C4-2B (cell line): ENCODE measurements around the gene OARD1.

ENCODE experiments used
- H3K27ac ChIP-seq: fragments of 450-650 bp; 2 replicates; pipeline ENCODE4 v1.5.1; 2017
- ZFX ChIP-seq: fragments of 450-650 bp; IDR thresholded peaks from 2 replicates; pipeline ENCODE4 v1.6.1; 2017
- TF ChIP-seq, protein P1 (sequence below): fragments of 450-650 bp; conservative IDR thresholded peaks from 2 replicates; pipeline ENCODE4 v1.5.1; 2017; ENCODE audit warnings: mild to moderate bottlenecking

Gene OARD1

GRCh38 chr6:41054511-41054910, 17.6 kb downstream of the OARD1 start:
- TF ChIP-seq, protein P1, sequence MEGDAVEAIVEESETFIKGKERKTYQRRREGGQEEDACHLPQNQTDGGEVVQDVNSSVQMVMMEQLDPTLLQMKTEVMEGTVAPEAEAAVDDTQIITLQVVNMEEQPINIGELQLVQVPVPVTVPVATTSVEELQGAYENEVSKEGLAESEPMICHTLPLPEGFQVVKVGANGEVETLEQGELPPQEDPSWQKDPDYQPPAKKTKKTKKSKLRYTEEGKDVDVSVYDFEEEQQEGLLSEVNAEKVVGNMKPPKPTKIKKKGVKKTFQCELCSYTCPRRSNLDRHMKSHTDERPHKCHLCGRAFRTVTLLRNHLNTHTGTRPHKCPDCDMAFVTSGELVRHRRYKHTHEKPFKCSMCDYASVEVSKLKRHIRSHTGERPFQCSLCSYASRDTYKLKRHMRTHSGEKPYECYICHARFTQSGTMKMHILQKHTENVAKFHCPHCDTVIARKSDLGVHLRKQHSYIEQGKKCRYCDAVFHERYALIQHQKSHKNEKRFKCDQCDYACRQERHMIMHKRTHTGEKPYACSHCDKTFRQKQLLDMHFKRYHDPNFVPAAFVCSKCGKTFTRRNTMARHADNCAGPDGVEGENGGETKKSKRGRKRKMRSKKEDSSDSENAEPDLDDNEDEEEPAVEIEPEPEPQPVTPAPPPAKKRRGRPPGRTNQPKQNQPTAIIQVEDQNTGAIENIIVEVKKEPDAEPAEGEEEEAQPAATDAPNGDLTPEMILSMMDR: no peak
- no peak overlapping the region for H3K27ac ChIP-seq

DNA sequence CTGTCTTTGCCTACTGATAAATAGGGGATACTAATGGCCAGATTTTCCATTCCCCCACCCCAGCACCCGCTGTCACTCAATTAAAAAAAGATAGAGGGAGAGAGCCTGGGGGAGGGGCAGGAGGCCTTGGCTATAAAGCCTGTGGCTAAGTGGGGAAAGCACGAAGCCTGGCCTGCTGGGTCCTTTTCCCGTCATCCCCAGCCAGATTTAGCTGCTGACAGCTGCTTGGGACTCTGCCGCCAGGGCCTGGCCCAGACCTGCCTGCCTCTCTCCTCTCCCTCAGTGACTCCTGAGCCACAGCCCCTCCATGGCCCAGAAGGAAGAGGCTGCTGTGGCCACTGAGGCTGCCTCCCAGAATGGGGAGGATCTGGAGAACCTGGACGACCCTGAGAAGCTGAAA, 19.1 kb downstream of the OARD1 start, which contains the start of gene APOBEC2:
Gene APOBEC2 (plus strand): TSS at position 162 of the 400 bp plus-strand sequence. CDS start 146 bp downstream, at position 308.
- H3K27ac ChIP-seq: no peak within 1 kb of the TSS
- TF ChIP-seq ZFX: no peak
- TF ChIP-seq, protein P1: no peak

GRCh38 chr6:41051873-41052272, 20.3 kb downstream of the OARD1 start:
- TF ChIP-seq ZFX: no peak
- TF ChIP-seq, protein P1: no peak
- H3K27ac ChIP-seq: no peak overlapping the region

DNA sequence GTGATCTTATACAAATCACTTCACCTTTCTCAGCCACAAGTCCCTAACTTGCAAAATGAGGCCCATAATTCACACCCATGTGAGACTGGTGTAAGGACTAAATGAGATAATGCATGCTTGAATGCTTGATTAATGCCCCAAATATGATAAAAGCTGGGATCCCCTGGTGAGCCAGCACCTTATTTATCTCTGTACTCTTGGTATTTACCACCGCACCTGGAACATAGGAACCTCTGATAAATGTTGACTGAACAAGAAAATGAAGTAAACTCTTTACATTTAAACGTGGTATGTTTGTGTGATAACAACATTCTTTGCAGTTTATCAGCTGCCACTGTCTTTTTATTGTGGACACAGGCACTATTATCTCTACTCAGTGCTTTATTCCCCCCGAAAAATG, 21.6 kb downstream of the OARD1 start:
- H3K27ac ChIP-seq: no peak overlapping the region
- TF ChIP-seq, protein P1: no peak
- TF ChIP-seq ZFX: no peak

DNA sequence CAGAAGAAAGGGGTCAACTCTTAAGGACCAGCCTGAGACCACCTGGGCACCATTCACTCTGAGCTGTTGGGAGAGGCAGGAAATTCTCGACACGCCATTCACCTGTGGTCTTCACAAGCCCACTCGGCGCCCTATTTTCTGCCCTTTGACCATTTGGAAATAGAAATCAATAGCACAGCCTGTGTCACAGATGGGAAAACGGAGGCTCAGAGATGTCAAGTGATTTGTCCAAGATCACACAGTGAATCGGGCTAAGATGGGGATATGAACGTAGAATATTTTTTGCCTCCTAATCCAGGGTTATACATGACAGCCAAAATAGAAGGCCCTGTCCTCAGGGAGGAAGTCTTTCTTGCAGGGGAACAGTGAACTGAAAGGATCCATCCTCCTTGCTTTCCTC, 22.2 kb downstream of the OARD1 start:
- TF ChIP-seq ZFX: no peak
- TF ChIP-seq, protein P1: no peak
- no peak overlapping the region for H3K27ac ChIP-seq

DNA sequence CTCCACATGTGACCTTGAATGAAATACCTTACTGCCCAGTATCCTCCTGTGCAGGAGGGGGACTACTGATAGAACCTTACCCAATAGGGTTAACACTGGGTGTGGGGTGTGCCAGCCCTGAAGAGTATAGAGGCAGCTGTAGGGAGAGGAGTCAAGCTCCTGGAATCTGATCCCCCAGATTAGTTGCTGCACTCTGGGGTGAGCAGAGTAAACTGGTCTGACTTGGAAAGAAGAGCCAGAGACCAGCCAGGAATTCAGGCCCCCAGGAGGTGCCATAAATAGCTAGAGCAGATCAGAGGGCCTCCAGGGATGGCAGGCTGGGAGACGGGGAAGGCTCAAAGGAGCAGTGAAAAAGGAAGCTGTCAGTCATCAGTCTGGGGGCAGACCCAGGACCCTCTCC, 22.6 kb downstream of the OARD1 start:
- no peak for TF ChIP-seq ZFX
- TF ChIP-seq, protein P1: no peak
- no peak overlapping the region for H3K27ac ChIP-seq

GRCh38 chr6:41047745-41048732, 24.1 kb downstream of the OARD1 start:
- no peak overlapping the region for H3K27ac ChIP-seq
- TF ChIP-seq ZFX: no peak
- TF ChIP-seq, protein P1: no peak
